ENCODE results near the gene PDCD1LG2.

- TF ChIP-seq, protein P1, sequence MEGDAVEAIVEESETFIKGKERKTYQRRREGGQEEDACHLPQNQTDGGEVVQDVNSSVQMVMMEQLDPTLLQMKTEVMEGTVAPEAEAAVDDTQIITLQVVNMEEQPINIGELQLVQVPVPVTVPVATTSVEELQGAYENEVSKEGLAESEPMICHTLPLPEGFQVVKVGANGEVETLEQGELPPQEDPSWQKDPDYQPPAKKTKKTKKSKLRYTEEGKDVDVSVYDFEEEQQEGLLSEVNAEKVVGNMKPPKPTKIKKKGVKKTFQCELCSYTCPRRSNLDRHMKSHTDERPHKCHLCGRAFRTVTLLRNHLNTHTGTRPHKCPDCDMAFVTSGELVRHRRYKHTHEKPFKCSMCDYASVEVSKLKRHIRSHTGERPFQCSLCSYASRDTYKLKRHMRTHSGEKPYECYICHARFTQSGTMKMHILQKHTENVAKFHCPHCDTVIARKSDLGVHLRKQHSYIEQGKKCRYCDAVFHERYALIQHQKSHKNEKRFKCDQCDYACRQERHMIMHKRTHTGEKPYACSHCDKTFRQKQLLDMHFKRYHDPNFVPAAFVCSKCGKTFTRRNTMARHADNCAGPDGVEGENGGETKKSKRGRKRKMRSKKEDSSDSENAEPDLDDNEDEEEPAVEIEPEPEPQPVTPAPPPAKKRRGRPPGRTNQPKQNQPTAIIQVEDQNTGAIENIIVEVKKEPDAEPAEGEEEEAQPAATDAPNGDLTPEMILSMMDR (IDR thresholded peaks at IDR 0.05; ENCODE audit: low read depth, low read length, missing input control), result no peak
- no peak for TF ChIP-seq REST (IDR thresholded peaks at IDR 0.05)
- TF ChIP-seq JUND (IDR thresholded peaks at IDR 0.05), result no peak
- TF ChIP-seq YY1 (IDR thresholded peaks at IDR 0.05), result no peak
- no peak for TF ChIP-seq ATF3 (IDR thresholded peaks at IDR 0.05)
- no peak for TF ChIP-seq TAF1 (conservative IDR thresholded peaks at IDR 0.05)
- TF ChIP-seq EGR1 (IDR thresholded peaks at IDR 0.05; ENCODE audit: low read depth in 2 of 2), result no peak
- no peak for TF ChIP-seq SP1 (IDR thresholded peaks at IDR 0.05)
- TF ChIP-seq RAD21 (IDR thresholded peaks at IDR 0.05), result no peak
- no peak for TF ChIP-seq GABPA (IDR thresholded peaks at IDR 0.05 in 1 of 2, conservative IDR thresholded peaks at IDR 0.05 in 1 of 2)
- TF ChIP-seq, protein P2, sequence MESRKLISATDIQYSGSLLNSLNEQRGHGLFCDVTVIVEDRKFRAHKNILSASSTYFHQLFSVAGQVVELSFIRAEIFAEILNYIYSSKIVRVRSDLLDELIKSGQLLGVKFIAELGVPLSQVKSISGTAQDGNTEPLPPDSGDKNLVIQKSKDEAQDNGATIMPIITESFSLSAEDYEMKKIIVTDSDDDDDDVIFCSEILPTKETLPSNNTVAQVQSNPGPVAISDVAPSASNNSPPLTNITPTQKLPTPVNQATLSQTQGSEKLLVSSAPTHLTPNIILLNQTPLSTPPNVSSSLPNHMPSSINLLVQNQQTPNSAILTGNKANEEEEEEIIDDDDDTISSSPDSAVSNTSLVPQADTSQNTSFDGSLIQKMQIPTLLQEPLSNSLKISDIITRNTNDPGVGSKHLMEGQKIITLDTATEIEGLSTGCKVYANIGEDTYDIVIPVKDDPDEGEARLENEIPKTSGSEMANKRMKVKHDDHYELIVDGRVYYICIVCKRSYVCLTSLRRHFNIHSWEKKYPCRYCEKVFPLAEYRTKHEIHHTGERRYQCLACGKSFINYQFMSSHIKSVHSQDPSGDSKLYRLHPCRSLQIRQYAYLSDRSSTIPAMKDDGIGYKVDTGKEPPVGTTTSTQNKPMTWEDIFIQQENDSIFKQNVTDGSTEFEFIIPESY (IDR thresholded peaks at IDR 0.05), result no peak
- no peak for TF ChIP-seq RXRA (IDR thresholded peaks at IDR 0.05)
- TF ChIP-seq NR2F2 (IDR thresholded peaks at IDR 0.05), result no peak
Observed at GRCh38 chr9:5552301-5552700, 42.0 kb downstream of the PDCD1LG2 start.
